NCI-H2171 treated with DMSO at 0.1 percent for 48 hours (cell line): Measurements from ENCODE around the gene SBF2.
"Not testable (repeated sequence)": the region's sequence is repeated elsewhere in the genome, so short reads cannot be mapped to it uniquely, and the experiment has no call there.

Source experiments
- DNase-seq: peaks from one replicate; lab custom pipeline; 2025; lab: John Stamatoyannopoulos, UW

The SBF2 gene

GRCh38 chr11:10017911-10018310 lies 276.1 kb downstream of the SBF2 start:
- no peak for DNase-seq

DNA sequence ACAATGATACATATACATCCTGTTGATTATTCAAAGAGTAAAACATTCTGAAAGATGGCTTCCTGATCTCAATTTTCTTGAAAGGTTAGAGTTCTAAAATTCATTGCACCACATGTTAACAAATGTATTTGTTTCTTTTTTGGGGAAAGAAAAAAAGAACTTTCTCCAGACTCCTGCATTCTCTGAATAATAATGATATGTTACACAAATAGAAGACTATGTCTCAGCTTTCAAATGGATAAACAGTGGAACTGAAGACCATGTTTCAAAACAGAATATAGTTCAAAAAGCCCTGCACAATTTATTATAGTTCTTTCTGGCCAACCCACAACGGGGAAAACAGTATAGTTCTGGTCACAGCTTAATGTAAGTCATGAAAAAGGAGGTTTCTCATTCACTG lies 277.0 kb downstream of the SBF2 start:
- DNase-seq: no peak

DNA sequence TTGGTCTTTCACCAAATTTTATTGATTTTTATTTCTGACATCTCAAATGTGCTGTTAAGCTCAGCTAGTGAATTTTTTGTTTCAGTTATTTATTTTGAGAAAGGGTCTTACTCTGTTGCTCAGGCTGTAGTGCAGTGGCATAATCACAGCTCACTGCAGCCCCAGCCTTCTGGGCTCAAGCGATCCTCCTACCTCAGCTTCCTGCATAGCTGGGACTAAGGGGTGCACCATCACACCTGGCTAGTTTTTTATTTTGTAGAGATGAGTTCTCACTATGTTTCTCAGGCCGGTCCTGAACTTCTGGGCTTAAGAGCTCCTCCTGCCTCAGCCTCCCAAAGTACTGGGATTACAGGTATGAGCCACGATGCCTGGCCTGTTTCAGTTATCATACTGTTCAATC lies 282.0 kb downstream of the SBF2 start:
- DNase-seq: no peak

DNA sequence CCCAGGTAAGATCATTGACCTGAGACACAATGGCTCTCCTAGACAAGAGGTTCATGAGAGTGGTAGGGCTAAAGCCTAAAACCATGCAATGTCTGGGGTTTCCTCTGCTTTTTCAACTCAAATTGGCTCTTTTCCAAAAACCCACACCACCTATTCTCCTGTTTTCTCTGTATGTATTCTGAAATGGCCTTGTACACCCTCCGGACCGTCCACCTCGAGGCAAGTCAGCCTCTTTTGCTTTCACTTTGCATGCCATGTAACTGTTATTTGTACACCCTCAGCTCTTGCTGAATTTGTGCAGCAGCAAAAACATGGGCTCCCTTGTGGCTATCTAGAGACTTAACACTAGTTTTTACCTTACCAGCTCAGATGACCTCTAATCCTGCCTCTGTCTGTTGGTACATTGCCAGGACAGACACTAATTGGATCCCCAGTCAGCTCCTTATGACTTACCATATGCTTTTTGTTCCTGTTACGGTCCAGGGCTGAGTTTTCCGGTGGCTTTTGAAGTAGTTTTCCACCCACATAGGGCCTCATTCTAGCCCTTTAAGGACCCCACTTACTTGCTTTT lies 288.0 kb downstream of the SBF2 start:
- DNase-seq: peak; percentile 19

GRCh38 chr11:10004526-10005113 lies 289.4 kb downstream of the SBF2 start:
- no peak for DNase-seq

GRCh38 chr11:10002221-10002620 lies 291.8 kb downstream of the SBF2 start:
- no peak for DNase-seq

DNA sequence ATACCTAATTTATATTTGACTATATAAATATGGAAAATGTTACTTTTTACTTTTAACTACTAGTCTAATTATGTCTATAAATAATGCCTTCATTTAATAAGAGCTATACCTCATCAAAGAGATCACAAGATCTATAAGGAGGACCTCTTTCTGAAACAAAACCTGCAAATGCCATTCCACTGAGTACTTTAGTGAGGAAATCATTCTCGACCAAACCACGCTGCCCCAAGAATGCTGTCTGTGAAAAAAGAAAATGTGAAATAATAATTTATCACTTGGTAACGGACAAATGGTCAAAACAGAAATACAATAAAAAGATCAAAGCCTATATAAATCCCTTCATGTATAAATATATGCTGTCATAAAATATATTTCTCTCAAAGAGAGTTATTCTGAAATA lies 301.7 kb downstream of the SBF2 start:
- no peak for DNase-seq

DNA sequence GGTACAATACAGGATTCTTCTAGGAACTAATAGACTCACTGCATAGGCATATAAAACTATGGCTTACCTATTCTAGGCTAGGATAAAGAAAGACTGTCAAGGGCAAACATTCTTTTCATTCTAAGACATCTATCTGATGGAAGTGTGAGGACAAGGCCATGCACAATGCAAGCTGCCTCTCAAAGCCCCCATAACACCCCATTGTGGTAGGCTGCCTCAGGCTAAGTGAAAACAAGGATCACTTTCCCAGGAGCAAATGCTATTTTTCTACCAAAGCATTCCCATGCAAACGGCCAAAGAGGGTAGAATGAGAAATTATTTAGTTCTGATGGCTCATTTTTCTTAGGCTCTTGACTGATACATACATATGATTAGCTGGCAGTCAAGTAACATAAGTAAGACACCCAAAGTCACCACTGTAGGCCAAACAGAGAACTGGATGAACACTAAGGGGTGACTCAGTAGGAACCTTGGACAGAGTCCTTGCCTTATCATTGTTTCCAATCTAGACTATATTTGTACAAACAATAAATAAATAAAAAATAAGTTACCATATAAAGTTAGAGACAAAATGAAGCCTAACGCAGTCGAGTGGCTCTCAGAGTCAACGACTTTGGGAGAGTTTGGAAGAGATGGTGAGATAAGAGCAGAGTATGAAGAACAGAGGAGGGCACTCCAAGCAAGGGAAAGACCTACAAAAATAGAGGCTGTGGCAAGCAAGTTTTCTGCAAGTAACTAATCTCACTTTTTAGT lies 303.6 kb downstream of the SBF2 start:
- DNase-seq: no peak

DNA sequence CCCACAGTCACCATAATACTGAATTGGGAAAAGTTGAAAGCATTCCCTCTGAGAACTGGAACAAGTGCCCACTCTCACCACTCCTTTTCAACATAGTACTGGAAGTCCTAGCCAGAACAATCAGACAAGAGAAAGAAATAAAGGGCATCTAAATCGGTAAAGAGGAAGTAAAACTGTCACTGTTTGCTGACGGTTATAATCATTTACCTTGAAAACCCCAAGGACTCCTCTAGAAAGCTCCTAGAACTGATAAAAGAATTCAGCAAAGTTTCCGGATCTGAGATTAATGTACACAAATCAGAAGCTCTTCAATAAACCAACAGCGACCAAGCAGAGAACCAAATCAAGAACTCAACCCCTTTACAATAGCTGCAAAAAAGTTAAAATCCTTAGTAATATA lies 306.7 kb downstream of the SBF2 start:
- DNase-seq: not testable (repeated sequence)

DNA sequence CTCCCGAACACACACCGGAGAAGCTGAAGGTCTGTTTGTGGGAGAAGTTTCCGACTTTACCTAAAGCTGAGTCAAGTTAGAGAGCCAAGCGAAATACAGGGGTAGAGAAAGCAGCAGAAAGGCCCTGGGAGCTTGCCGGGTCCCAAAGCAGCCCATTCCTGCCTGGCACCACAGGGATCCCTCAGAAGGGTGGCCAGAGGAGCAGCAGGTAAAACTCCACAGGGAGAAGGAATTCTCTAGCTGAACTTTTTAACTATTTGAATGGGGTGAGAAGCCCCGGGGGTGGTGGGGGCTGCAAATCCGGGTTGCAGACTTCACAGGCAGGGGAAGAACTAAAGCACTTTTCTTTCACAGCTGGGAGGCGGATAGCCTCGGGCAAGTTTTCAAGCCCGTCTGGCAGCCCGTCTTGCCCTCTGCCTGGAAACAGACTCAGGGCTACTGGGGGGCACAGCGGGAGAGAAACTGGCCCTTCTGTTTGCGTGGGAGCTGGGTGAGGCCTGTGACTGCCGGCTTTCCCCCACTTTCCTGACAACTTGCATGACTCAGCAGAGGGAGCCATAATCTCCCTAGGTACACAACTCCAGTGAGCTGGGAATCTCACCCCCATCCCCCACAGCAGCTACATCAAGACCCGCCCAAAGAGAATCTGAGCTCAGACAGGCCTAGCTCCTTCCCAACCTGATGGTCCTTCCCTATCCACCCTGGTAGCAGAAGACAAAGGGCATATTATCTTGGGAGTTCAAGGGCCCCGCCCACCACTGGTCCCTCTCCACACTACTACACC lies 311.0 kb downstream of the SBF2 start:
- peak; percentile 23 for DNase-seq

- peak; percentile 55 for DNase-seq
Measured at GRCh38 chr11:9982127-9982795, 311.8 kb downstream of the SBF2 start.

DNA sequence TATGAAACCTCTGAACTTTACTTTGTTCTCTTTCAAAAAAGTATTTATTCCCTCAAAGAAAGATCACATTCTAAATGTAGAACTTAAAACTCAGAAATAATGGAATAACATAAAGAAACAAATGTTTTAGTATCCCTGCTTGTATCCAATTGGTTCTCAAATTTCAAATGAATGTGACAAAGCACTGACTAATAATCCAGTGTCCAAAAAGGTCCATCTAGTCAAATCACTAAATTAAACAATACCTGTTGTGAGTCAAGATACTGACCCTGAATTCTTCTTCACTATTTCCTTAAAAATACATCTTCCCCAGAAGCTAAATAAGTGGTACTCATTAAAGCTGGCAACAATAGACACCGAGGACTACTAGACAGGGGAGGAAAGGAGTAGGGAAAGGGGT lies 313.1 kb downstream of the SBF2 start:
- no peak for DNase-seq

GRCh38 chr11:9977554-9977953 lies 316.5 kb downstream of the SBF2 start:
- no peak for DNase-seq

GRCh38 chr11:9974375-9974774 lies 319.6 kb downstream of the SBF2 start:
- no peak for DNase-seq

GRCh38 chr11:9973921-9974320 lies 320.1 kb downstream of the SBF2 start:
- no peak for DNase-seq

DNA sequence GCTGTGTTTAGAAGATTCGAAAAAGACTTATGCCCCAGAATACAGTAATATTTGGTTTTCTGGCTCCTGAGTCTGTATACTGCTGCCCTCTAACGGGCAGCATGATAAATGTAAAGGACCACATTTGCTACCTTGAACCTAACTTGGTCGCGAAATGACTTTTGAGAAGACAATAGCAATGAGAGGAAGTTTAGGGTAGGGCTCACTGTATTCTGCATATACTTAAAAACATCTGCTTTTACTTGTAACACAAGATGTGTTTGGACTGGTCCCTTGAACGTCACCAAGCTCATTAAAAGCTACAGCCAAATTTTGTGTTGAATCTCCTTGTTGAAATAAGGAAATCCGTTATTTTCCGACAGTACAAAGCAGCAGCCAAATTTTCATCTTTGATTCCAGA lies 321.0 kb downstream of the SBF2 start:
- no peak for DNase-seq

GRCh38 chr11:9971894-9972293 lies 322.1 kb downstream of the SBF2 start:
- no peak for DNase-seq

GRCh38 chr11:9969068-9969467 lies 325.0 kb downstream of the SBF2 start:
- DNase-seq: no peak

GRCh38 chr11:9962722-9963121 lies 331.3 kb downstream of the SBF2 start:
- DNase-seq: no peak

- no peak for DNase-seq
Measured at GRCh38 chr11:9957072-9957471, 336.9 kb downstream of the SBF2 start.

GRCh38 chr11:9956483-9956882 lies 337.5 kb downstream of the SBF2 start:
- DNase-seq: no peak

GRCh38 chr11:9955391-9955790 lies 338.6 kb downstream of the SBF2 start:
- DNase-seq: no peak
